Measurements from ENCODE around the gene PANK1.

DNA sequence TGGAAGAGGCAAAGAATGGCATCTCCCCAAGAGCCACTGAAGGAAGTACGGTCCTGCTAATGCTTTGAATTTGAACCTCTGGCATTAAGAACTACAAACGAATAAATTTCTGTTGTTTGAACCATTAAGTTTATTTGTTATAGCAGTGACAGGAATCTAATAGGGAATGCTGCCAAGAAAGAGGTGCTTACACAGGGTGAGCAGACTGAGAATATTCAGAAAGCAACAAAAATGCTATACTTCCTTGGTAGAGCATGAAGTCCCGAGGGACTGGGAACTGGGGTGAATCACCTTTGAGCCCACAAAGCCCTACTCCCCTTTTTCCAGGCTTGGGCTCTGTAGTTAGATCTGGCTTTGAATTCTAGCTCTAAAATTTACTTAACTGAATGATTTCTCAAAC is 45.0 kb downstream of the PANK1 start:
- TF ChIP-seq CTCF (IDR thresholded peaks at IDR 0.05) (no peak), POLR2A (IDR thresholded peaks at IDR 0.05; ENCODE audit: low read depth) (no peak), EP300 (IDR thresholded peaks at IDR 0.05) (no peak), POLR2AphosphoS5 (IDR thresholded peaks at IDR 0.05) (no peak)

Measured in esophagus muscularis mucosa (tissue), 4 donors.